ENCODE data around the gene PRDM16.

DNA sequence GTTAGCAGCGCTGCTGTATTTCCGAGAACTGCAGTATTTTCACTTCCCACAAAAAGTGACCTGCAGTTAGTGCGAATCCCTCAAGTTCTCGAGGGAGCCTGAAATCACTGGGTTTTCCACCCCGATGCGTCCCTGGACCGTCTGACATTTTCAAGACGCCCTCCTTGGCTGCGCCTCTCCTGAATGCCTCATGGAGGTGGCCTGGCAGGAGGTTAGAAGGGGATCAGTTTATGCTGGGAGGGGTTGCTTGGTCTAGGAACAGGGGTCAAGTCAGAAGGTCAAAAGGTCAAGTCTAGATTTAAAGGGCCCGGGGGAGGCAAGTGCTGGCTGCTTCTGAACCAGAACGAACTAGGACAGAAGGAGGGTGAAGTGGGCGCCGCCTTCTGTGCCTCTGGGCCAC, 176.8 kb downstream of the PRDM16 start:
- no peak for TF ChIP-seq POLR2AphosphoS5 (IDR thresholded peaks at IDR 0.05)
- TF ChIP-seq, protein P1, sequence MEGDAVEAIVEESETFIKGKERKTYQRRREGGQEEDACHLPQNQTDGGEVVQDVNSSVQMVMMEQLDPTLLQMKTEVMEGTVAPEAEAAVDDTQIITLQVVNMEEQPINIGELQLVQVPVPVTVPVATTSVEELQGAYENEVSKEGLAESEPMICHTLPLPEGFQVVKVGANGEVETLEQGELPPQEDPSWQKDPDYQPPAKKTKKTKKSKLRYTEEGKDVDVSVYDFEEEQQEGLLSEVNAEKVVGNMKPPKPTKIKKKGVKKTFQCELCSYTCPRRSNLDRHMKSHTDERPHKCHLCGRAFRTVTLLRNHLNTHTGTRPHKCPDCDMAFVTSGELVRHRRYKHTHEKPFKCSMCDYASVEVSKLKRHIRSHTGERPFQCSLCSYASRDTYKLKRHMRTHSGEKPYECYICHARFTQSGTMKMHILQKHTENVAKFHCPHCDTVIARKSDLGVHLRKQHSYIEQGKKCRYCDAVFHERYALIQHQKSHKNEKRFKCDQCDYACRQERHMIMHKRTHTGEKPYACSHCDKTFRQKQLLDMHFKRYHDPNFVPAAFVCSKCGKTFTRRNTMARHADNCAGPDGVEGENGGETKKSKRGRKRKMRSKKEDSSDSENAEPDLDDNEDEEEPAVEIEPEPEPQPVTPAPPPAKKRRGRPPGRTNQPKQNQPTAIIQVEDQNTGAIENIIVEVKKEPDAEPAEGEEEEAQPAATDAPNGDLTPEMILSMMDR (IDR thresholded peaks at IDR 0.05), result no peak
